ENCODE results near the gene CPB1.

- TF ChIP-seq POLR2A (IDR thresholded peaks at IDR 0.05), result no peak
- TF ChIP-seq CTCF (IDR thresholded peaks at IDR 0.05), result no peak
Measured at GRCh38 chr3:148847351-148847750, 19.7 kb downstream of the CPB1 start.
